Testis (tissue), 3 donors: ENCODE data around the gene SLC35F2. TPM values are rescaled to one million over a fixed set of nuclear protein-coding genes. Genes with fewer than 3 reads are reported as not detected.
"Not testable (repeated sequence)": the region's sequence is repeated elsewhere in the genome, so short reads cannot be mapped to it uniquely, and the experiment has no call there.

Experiments
- DNase-seq: peaks from one replicate; pipeline ENCODE4 v3.0.0-alpha.2; 2019
- H3K27ac ChIP-seq, 2 donors: fragments of 200-600 bp; sonication (generic); one replicate each; pipeline ENCODE4 v1.5.1; 2019
- H3K27me3 ChIP-seq: fragments of 200-600 bp; sonication (generic); one replicate; pipeline ENCODE4 v1.5.1; 2019
- H3K36me3 ChIP-seq: fragments of 200-600 bp; sonication (generic); one replicate; pipeline ENCODE4 v1.5.1; 2017; ENCODE audit warnings: low read depth; ENCODE audit errors: missing control alignments
- H3K4me1 ChIP-seq: fragments of 200-600 bp; sonication (generic); one replicate; pipeline ENCODE4 v1.5.1; 2019
- H3K4me3 ChIP-seq, 2 donors: fragments of 200-600 bp; sonication (generic); one replicate each; pipeline ENCODE4 v1.5.1; 2017 to 2019
- H3K9me3 ChIP-seq: fragments of 200-600 bp; sonication (generic); one replicate; pipeline ENCODE4 v1.5.1; 2017
- POLR2A ChIP-seq: fragments of 450-650 bp; IDR thresholded peaks from one replicate; pipeline ENCODE4 v1.6.1; 2017; ENCODE audit warnings: antibody characterized with exemption, mild to moderate bottlenecking, moderate library complexity
- WGBS, 2 donors: methylation state at CpG; one replicate each; pipeline ENCODE4 v1.1.5; 2018; 5-methylcytosine and 5-hydroxymethylcytosine counted together
- intact Hi-C: fragments of 100-400 bp; cut with DNase I; formaldehyde crosslinking; loops from one replicate; pipeline ENCODE4 v1.15.1; 2023; ENCODE audit warnings: low total_unique reads
- polyA plus RNA-seq: library from polyadenylated mRNA; stranded (reverse); fragments of 350-450 nt; fragmentation: Illumina TruSeq; extraction: RNeasy Lipid Tissue Mini Kit (QIAGEN cat#74804); gene quantifications from one replicate; pipeline ENCODE4 v1.2.3, GENCODE V29; 2014; ENCODE audit warnings: low read depth, low replicate concordance; ENCODE audit not compliant: insufficient read depth
- total RNA-seq, 2 donors: library from RNA; depleted of rRNA; stranded (reverse); fragments of >200 nt; gene quantifications; one replicate each; pipeline ENCODE4 v1.2.3, GENCODE V29; 2016
- TF ChIP-seq, protein P1 (sequence below), 3 experiments: fragments of 450-650 bp in 2 of 3; fragments of 200-600 bp in 1 of 3; sonication (generic) in 1 of 3; IDR thresholded peaks; one replicate each; pipeline ENCODE4 v1.5.1; 2016 to 2019; ENCODE audit warnings: antibody characterized with exemption in 3 of 3, mild to moderate bottlenecking in 2 of 3, moderate library complexity in 1 of 3

Gene SLC35F2
- total and polyA plus RNA-seq, 3 donors from 2014 or later: 7.8 to 12.9 (median 8.0) TPM

DNA sequence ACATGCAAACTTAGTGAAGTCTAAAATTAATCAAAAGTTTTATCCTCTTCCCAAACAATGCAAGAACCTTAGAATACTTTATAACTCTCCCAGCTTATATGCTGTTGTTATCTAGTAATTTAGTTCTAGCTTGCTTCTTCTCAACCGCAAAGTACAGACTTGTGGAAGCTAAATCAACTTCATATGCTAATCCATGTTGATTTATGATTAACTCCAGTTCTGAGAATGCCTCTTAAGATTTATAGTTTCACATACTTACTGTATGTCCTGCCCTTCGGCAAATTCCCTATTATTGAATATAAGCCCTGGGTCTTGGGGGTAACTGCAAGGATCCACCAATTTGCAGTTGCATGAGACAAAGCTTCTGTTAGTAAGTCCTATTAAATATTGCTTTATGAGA, 17.6 kb upstream of the SLC35F2 start:
- Histone ChIP-seq H3K27me3 (no peaks in the 10 kb centered on the region), H3K4me3 (no peak overlapping the region), H3K36me3 (no peaks in the 10 kb centered on the region), H3K4me1 (no peaks in the 10 kb centered on the region), H3K27ac (no peak overlapping the region), H3K9me3 (no peaks in the 10 kb centered on the region)
- no peak for TF ChIP-seq POLR2A
- TF ChIP-seq, protein P1, sequence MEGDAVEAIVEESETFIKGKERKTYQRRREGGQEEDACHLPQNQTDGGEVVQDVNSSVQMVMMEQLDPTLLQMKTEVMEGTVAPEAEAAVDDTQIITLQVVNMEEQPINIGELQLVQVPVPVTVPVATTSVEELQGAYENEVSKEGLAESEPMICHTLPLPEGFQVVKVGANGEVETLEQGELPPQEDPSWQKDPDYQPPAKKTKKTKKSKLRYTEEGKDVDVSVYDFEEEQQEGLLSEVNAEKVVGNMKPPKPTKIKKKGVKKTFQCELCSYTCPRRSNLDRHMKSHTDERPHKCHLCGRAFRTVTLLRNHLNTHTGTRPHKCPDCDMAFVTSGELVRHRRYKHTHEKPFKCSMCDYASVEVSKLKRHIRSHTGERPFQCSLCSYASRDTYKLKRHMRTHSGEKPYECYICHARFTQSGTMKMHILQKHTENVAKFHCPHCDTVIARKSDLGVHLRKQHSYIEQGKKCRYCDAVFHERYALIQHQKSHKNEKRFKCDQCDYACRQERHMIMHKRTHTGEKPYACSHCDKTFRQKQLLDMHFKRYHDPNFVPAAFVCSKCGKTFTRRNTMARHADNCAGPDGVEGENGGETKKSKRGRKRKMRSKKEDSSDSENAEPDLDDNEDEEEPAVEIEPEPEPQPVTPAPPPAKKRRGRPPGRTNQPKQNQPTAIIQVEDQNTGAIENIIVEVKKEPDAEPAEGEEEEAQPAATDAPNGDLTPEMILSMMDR (IDR thresholded peaks at IDR 0.05): no peak
- intact Hi-C loops: no loop called here
- DNase-seq: no peak
- 73 to 85% methylated on average over 2 of the region's 2 CpGs for WGBS, 2 donors

DNA sequence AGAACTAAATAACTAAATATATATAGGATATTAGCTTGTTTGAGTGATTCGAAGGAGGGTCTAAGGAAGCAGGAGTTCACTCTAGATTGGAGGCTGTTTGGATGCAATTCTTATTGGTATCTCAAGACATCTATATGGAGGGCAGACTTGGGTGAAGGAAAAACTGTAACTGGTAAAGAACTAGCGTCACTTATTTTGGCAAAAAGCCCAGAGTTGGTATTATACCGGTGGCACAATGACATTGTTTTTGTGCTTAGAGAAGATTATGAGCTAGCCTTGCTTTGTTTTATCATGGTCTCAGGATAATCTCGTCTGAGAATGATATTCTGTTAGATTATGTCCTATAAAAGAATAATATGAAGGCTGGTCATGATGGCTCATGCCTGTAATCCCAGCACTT, 6.0 kb upstream of the SLC35F2 start:
- Histone ChIP-seq H3K36me3 (no peaks in the 10 kb centered on the region), H3K9me3 (no peaks in the 10 kb centered on the region), H3K4me1 (no peaks in the 10 kb centered on the region), H3K27ac (no peak overlapping the region), H3K4me3 (no peak overlapping the region), H3K27me3 (no peaks in the 10 kb centered on the region)
- intact Hi-C loops: no loop called here
- TF ChIP-seq, protein P1 (IDR thresholded peaks at IDR 0.05): no peak
- no peak for TF ChIP-seq POLR2A
- 55 to 68% methylated on average over 4 of the region's 4 CpGs for WGBS, 2 donors
- DNase-seq: no peak

DNA sequence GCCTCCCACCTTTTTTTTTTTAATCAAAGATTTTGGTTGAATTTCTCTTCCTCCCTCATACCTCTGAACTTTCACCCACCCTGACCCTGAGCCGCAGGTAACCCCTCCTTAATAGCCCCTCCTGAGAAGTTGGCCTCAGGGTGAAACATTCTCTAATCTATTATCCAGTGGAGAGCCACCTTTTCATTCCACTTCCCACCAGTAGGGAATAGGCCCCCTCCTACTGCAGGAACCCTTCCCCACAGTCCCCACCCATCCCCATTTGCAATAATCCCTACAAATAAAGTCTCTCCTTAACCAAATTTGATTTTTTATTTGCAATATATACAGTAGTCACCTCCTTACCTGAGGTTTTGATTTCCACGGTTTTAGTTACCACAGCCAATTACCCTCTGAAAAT, 2.1 kb upstream of the SLC35F2 start:
- Histone ChIP-seq H3K36me3 (no peaks in the 10 kb centered on the region), H3K27me3 (no peaks in the 10 kb centered on the region), H3K27ac (no peak overlapping the region), H3K9me3 (no peaks in the 10 kb centered on the region), H3K4me1 (peaks cover 3% of the 10 kb centered on the region), H3K4me3 (no peak overlapping the region)
- WGBS, 2 donors: 71 to 81% methylated on average over 2 of the region's 2 CpGs
- intact Hi-C loops: no loop called here
- DNase-seq: no peak
- TF ChIP-seq POLR2A: no peak
- TF ChIP-seq, protein P1 (IDR thresholded peaks at IDR 0.05): no peak

DNA sequence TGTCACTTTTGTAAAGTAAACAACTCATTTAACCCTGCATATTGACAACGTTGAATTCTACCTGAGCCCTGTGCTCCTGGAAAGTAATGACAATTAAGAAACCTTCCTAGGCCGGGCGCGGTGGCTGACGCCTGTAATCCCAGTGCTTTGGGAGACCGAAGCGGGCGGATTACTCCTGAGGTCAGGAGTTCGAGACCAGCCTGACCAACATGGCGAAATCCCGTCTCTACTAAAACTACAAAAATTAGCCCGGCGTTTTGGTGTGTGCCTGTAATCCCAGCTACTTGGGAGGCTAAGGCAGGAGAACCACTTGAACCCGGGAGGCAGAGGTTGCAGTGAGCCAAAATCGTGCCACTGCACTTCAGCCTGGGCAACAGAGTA, 1.6 kb upstream of the SLC35F2 start:
- H3K4me1 ChIP-seq, H3K27me3 ChIP-seq, H3K27ac ChIP-seq, DNase-seq, H3K36me3 ChIP-seq, H3K9me3 ChIP-seq, intact Hi-C loops, H3K4me3 ChIP-seq: not testable (repeated sequence)
- 73 to 84% methylated on average over 15 of the region's 15 CpGs for WGBS, 2 donors

DNA sequence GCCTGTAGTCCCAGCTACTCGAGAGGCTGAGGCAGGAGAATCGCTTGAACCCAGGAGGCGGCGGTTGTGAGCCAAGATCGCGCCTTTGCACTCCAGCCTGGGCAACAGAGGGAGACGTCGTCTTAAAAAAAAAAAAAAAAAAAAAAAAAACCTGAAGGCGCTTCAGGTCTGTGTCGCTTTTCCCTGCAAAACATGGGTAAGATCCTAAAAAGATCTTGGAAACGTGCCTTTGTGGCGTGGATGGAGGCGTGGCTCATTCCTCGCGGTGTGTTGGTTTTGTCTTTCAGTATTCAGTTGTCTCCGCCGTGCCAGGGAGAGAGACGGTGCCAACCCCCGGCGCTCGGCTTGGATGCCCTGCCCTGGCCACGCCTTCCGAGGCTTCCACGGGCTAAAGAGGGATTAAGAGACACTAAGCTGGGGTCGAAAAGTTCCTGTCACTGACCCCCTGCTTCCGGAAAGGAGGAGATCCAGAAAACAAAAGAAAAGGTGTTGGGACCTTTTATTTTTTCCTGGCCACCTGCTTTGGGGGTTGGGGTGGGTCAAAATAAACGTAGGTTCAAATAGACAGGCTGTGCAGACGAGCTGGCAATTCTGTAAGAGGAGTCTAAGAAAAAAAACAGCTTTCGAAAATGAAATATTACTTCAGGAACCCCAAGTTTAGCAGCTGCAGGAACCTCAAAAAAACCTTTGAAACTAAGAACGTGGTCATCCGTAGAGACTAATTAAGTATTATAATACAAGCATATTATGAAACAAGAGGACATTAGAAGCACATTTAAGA, 1.1 kb upstream of the SLC35F2 start:
- intact Hi-C loops: no loop called here
- Histone ChIP-seq H3K4me1 (peaks cover 3% of the 10 kb centered on the region), H3K9me3 (no peaks in the 10 kb centered on the region), H3K36me3 (no peaks in the 10 kb centered on the region), H3K27ac (no peak overlapping the region), H3K27me3 (no peaks in the 10 kb centered on the region), H3K4me3 (peak overlapping the region; percentile 58 to 72)
- 1 to 3% methylated on average over 31 of the region's 31 CpGs for WGBS, 2 donors
- DNase-seq: peak; percentile 47
- no peak for TF ChIP-seq POLR2A
- TF ChIP-seq, protein P1 (IDR thresholded peaks at IDR 0.05): no peak
